T47D (cell line): ENCODE results near the gene MEF2C.

Experiments used
- DNase-seq, 2 experiments: peaks; one replicate each; pipeline versions ENCODE4 v3.0.0 to v3.0.0-alpha.2; 2011 to 2012; ENCODE audit warnings: low read depth in 1 of 2, low spot score in 1 of 2
- JUND ChIP-seq: IDR thresholded peaks from 2 replicates; pipeline ENCODE4 v1.6.1; 2012; ENCODE audit warnings: low read depth
- in situ Hi-C: cut with HindIII; loops from 2 replicates; pipeline ENCODE4 v1.10.0; 2016; ENCODE audit warnings: low sequenced_read_pairs, low pct_unique_long_range_greater_than_20kb

Gene MEF2C

GRCh38 chr5:88761939-88762338, 121.0 kb downstream of the MEF2C start:
- no peak for TF ChIP-seq JUND
- in situ Hi-C loops, result no loop called here
- DNase-seq, result no peak

- in situ Hi-C loops, result no loop called here
- DNase-seq, result no peak
- no peak for TF ChIP-seq JUND
Observed at GRCh38 chr5:88761269-88761850, 121.6 kb downstream of the MEF2C start.

- in situ Hi-C loops, result no loop called here
- no peak for TF ChIP-seq JUND
- DNase-seq, result no peak
Observed at GRCh38 chr5:88760527-88760926, 122.5 kb downstream of the MEF2C start.

GRCh38 chr5:88758591-88758990, 124.4 kb downstream of the MEF2C start:
- in situ Hi-C loops, result no loop called here
- DNase-seq, result no peak
- TF ChIP-seq JUND, result no peak

GRCh38 chr5:88758184-88758583, 124.8 kb downstream of the MEF2C start:
- no peak for DNase-seq
- no peak for TF ChIP-seq JUND
- in situ Hi-C loops, result no loop called here

GRCh38 chr5:88756953-88757352, 126.0 kb downstream of the MEF2C start:
- DNase-seq, result no peak
- TF ChIP-seq JUND, result no peak
- in situ Hi-C loops, result no loop called here

GRCh38 chr5:88748666-88749065, 134.3 kb downstream of the MEF2C start:
- no peak for DNase-seq
- TF ChIP-seq JUND, result no peak
- in situ Hi-C loops, result no loop called here

- DNase-seq, result no peak
- TF ChIP-seq JUND, result no peak
- in situ Hi-C loops, result no loop called here
Observed at GRCh38 chr5:88746438-88746882, 136.5 kb downstream of the MEF2C start.

- in situ Hi-C loops, result no loop called here
- TF ChIP-seq JUND, result no peak
- DNase-seq, result no peak
Observed at GRCh38 chr5:88745093-88745696, 137.8 kb downstream of the MEF2C start.

- in situ Hi-C loops, result no loop called here
- DNase-seq, result no peak
- no peak for TF ChIP-seq JUND
Observed at GRCh38 chr5:88743231-88743834, 139.7 kb downstream of the MEF2C start.

- in situ Hi-C loops, result no loop called here
- no peak for DNase-seq
- no peak for TF ChIP-seq JUND
Observed at GRCh38 chr5:88741964-88742363, 141.0 kb downstream of the MEF2C start.

GRCh38 chr5:88740604-88741185, 142.3 kb downstream of the MEF2C start:
- DNase-seq, result no peak
- in situ Hi-C loops, result no loop called here
- TF ChIP-seq JUND, result no peak

GRCh38 chr5:88736494-88736893, 146.5 kb downstream of the MEF2C start:
- in situ Hi-C loops, result no loop called here
- DNase-seq, result no peak
- no peak for TF ChIP-seq JUND
